Trophoblast cell (in vitro differentiated cells and primary cell): Measurements from ENCODE around the gene TLE5.
"Not testable (repeated sequence)": the region's sequence is repeated elsewhere in the genome, so short reads cannot be mapped to it uniquely, and the experiment has no call there.

Source experiments
- DNase-seq, 2 donors: peaks; one replicate each; pipeline ENCODE4 v3.0.0-alpha.2; 2016
- H2AFZ ChIP-seq: 2 replicates; pipeline ENCODE4 v1.6.1; 2013; ENCODE audit warnings: low read length, moderate library complexity, mild to moderate bottlenecking; ENCODE audit not compliant: insufficient read depth, poor library complexity
- H2AK5ac ChIP-seq: 2 replicates; pipeline ENCODE4 v1.6.1; 2013; ENCODE audit warnings: mild to moderate bottlenecking, low read length
- H2BK120ac ChIP-seq: 2 replicates; pipeline ENCODE4 v1.6.1; 2013; ENCODE audit warnings: low read length, mild to moderate bottlenecking, moderate library complexity; ENCODE audit not compliant: insufficient read depth, poor library complexity
- H2BK12ac ChIP-seq: 2 replicates; pipeline ENCODE4 v1.6.1; 2013; ENCODE audit warnings: mild to moderate bottlenecking, low read length, moderate library complexity
- H2BK5ac ChIP-seq: 2 replicates; pipeline ENCODE4 v1.6.1; 2013; ENCODE audit warnings: low read length, low read depth, moderate library complexity, mild to moderate bottlenecking; ENCODE audit not compliant: poor library complexity
- H3K14ac ChIP-seq: 2 replicates; pipeline ENCODE4 v1.6.1; 2013; ENCODE audit warnings: mild to moderate bottlenecking, low read length
- H3K18ac ChIP-seq: 2 replicates; pipeline ENCODE4 v1.6.1; 2013; ENCODE audit warnings: mild to moderate bottlenecking, low read length
- H3K23ac ChIP-seq: 2 replicates; pipeline ENCODE4 v1.6.1; 2013; ENCODE audit warnings: low read length
- H3K27ac ChIP-seq: 2 replicates; pipeline ENCODE4 v1.5.1; 2013; ENCODE audit warnings: low read depth, mild to moderate bottlenecking, inconsistent platforms, low read length, moderate library complexity
- H3K27me3 ChIP-seq: 2 replicates; pipeline ENCODE4 v1.6.1; 2013; ENCODE audit warnings: inconsistent platforms, mild to moderate bottlenecking, low read length, moderate library complexity; ENCODE audit not compliant: insufficient read depth
- H3K36me3 ChIP-seq, 2 experiments: 1 replicate in 1 of 2; 2 replicates in 1 of 2; pipeline ENCODE4 v1.6.1; 2013; ENCODE audit warnings: low read length in 2 of 2, mild to moderate bottlenecking in 2 of 2, moderate library complexity in 1 of 2; ENCODE audit not compliant: insufficient read depth in 2 of 2, control insufficient read depth in 1 of 2
- H3K4ac ChIP-seq: 2 replicates; pipeline ENCODE4 v1.6.1; 2013; ENCODE audit warnings: low read depth, mild to moderate bottlenecking, low read length, moderate library complexity
- H3K4me1 ChIP-seq, 2 experiments: 1 replicate in 1 of 2; 2 replicates in 1 of 2; pipeline ENCODE4 v1.6.1; 2013; ENCODE audit warnings: low read length in 2 of 2, mild to moderate bottlenecking in 2 of 2, moderate library complexity in 1 of 2; ENCODE audit not compliant: insufficient read depth in 2 of 2, control insufficient read depth in 1 of 2
- H3K4me2 ChIP-seq: 2 replicates; pipeline ENCODE4 v1.6.1; 2013; ENCODE audit warnings: inconsistent platforms, mild to moderate bottlenecking, low read length, moderate library complexity
- H3K4me3 ChIP-seq: 2 replicates; pipeline ENCODE4 v1.5.1; 2013; ENCODE audit warnings: mild to moderate bottlenecking, low read depth, low read length, inconsistent platforms
- H3K79me1 ChIP-seq: one replicate; pipeline ENCODE4 v1.6.1; 2013; ENCODE audit warnings: low read length
- H3K79me2 ChIP-seq: 2 replicates; pipeline ENCODE4 v1.6.1; 2013; ENCODE audit warnings: low read length, mild to moderate bottlenecking; ENCODE audit not compliant: control insufficient read depth, insufficient read depth, poor library complexity
- H3K9ac ChIP-seq: 2 replicates; pipeline ENCODE4 v1.6.1; 2013; ENCODE audit warnings: mild to moderate bottlenecking, low read length
- H3K9me3 ChIP-seq: 2 replicates; pipeline ENCODE4 v1.6.1; 2013; ENCODE audit warnings: low read depth, mild to moderate bottlenecking, control low read depth, inconsistent platforms, low read length; ENCODE audit not compliant: insufficient read depth
- H4K12ac ChIP-seq: 2 replicates; pipeline ENCODE4 v1.6.1; 2013; ENCODE audit warnings: low read depth, mild to moderate bottlenecking, low read length, moderate library complexity
- H4K8ac ChIP-seq: 2 replicates; pipeline ENCODE4 v1.6.1; 2013; ENCODE audit warnings: low read depth, mild to moderate bottlenecking, low read length, moderate library complexity
- H4K91ac ChIP-seq: one replicate; pipeline ENCODE4 v1.6.1; 2013; ENCODE audit warnings: low read depth, mild to moderate bottlenecking, low read length, moderate library complexity
- WGBS: extraction: QIAGEN DNeasy Blood & Tissue Kit; methylation state at CpG from one replicate; pipeline ENCODE4 v1.1.7; 2013; ENCODE audit warnings: missing lambda C conversion rate; ENCODE audit not compliant: insufficient read length, insufficient coverage; ENCODE audit errors: extremely low coverage; 5-methylcytosine and 5-hydroxymethylcytosine counted together

The TLE5 gene

DNA sequence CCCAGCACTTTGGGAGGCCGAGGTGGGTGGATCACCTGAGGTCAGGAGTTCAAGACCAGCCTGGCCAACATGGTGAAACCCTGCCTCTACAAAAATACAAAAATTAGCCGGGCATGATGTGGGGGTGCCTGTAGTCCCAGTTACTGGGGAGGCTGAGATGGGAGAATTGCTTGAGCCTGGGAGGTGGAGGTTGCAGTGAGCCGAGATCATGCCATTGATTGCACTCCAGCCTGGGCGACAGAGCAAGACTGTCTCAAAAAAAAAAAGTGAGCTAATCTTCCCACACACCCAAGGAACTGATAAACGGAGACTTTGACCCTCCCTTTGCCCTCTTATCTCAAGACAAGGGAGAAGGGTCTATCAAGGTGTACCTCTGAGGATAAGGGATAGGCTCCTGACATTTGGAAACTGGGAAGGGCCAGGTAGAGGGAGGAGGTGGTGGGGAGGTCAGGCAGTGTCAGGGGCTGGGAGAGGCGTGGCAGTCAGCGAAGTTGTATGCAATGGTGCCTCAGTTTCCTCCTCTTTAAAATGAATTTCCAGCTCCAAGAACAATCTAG lies 27.1 kb upstream of the TLE5 start:
- not testable (repeated sequence) for H3K9me3 ChIP-seq, H2BK12ac ChIP-seq, H3K79me2 ChIP-seq, H3K4ac ChIP-seq, H2AFZ ChIP-seq, H3K27me3 ChIP-seq, H3K79me1 ChIP-seq, H2BK120ac ChIP-seq, H3K18ac ChIP-seq, H3K4me3 ChIP-seq, H2AK5ac ChIP-seq, H3K14ac ChIP-seq, H3K4me2 ChIP-seq, H4K8ac ChIP-seq, H3K36me3 ChIP-seq, H3K4me1 ChIP-seq, H2BK5ac ChIP-seq, H3K23ac ChIP-seq, H3K9ac ChIP-seq, H4K91ac ChIP-seq, DNase-seq, H3K27ac ChIP-seq
- H4K12ac ChIP-seq, result peak overlapping the region; percentile 70
- WGBS, result no CpG with 5 or more reads among the region's 7 CpGs

DNA sequence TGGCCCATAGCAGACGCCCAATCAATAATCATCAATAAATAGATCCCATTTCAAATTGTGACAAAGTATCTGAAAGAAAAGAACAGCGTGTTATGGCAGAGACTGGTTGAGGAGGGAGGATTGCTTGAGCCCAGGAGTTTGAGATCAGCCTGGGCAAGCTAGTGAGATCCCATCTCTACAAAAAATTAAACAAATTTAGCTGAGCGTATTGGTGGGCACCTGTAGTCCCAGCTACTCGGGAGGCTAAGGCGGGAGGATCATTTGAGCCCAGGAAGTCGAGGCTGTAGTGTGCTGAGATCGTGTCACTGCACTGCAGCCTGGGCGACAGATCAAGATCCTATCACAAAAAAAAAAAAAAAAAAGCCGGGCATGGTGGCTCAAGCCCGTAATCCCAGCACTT lies 25.5 kb upstream of the TLE5 start:
- Histone ChIP-seq H3K27me3 (no peaks in the 10 kb centered on the region), H3K18ac (no peak overlapping the region), H3K23ac (no peak overlapping the region), H2BK120ac (no peak overlapping the region), H3K36me3 (no peaks in the 10 kb centered on the region), H3K4me2 (no peak overlapping the region), H4K12ac (no peak overlapping the region), H3K79me2 (no peaks in the 10 kb centered on the region), H3K4me1 (no peaks in the 10 kb centered on the region), H3K14ac (no peak overlapping the region), H4K91ac (no peak overlapping the region), H2AK5ac (no peak overlapping the region), H2BK12ac (no peak overlapping the region), H3K4ac (no peak overlapping the region), H3K4me3 (no peak overlapping the region), H4K8ac (no peak overlapping the region), H2AFZ (no peak overlapping the region), H2BK5ac (no peak overlapping the region), H3K27ac (no peak overlapping the region), H3K9ac (no peak overlapping the region), H3K79me1 (no peaks in the 10 kb centered on the region), H3K9me3 (no peaks in the 10 kb centered on the region)
- DNase-seq, result no peak
- WGBS, result no CpG with 5 or more reads among the region's 10 CpGs

DNA sequence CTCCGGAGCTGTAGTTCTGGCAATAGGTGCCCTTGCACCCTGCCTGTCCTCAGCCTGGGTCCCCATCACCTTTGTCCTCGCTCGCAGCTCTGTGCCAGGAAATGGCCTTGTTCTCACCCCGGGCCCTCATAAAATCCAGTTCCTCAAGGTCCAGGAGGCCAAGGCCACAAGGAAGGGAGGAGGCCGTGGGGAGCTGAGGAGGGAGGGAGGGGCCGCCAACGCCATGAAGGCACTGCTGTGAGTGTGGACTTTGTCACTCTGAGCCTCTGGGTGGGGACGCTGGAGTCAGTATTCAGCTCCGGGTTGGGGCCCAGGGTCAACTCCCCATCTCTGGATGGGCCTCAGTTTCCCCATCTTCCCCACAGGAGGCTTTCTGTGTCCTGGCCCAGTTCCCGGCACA lies 22.6 kb upstream of the TLE5 start:
- no peak overlapping the region for H2AFZ ChIP-seq
- no peak overlapping the region for H3K18ac ChIP-seq
- H3K79me1 ChIP-seq, result no peaks in the 10 kb centered on the region
- no peaks in the 10 kb centered on the region for H3K36me3 ChIP-seq
- H2BK5ac ChIP-seq, result no peak overlapping the region
- no peak overlapping the region for H2BK120ac ChIP-seq
- H3K79me2 ChIP-seq, result no peaks in the 10 kb centered on the region
- peaks cover 3% of the 10 kb centered on the region for H3K9me3 ChIP-seq
- no peaks in the 10 kb centered on the region for H3K27me3 ChIP-seq
- H3K4me3 ChIP-seq, result no peak overlapping the region
- no peak overlapping the region for H2BK12ac ChIP-seq
- H3K14ac ChIP-seq, result no peak overlapping the region
- H4K12ac ChIP-seq, result no peak overlapping the region
- H4K8ac ChIP-seq, result no peak overlapping the region
- no peaks in the 10 kb centered on the region for H3K4me1 ChIP-seq
- no CpG with 5 or more reads among the region's 10 CpGs for WGBS
- DNase-seq, result no peak
- no peak overlapping the region for H3K4ac ChIP-seq
- no peak overlapping the region for H4K91ac ChIP-seq
- no peak overlapping the region for H3K9ac ChIP-seq
- no peak overlapping the region for H3K27ac ChIP-seq
- H2AK5ac ChIP-seq, result no peak overlapping the region
- H3K23ac ChIP-seq, result no peak overlapping the region
- H3K4me2 ChIP-seq, result no peak overlapping the region

GRCh38 chr19:3083964-3084363 lies 21.7 kb upstream of the TLE5 start:
- no peak overlapping the region for H2BK12ac ChIP-seq
- no peaks in the 10 kb centered on the region for H3K79me2 ChIP-seq
- H2BK120ac ChIP-seq, result no peak overlapping the region
- no peak overlapping the region for H2AK5ac ChIP-seq
- H4K12ac ChIP-seq, result no peak overlapping the region
- peaks cover 3% of the 10 kb centered on the region for H3K9me3 ChIP-seq
- H3K4me3 ChIP-seq, result no peak overlapping the region
- H3K4me2 ChIP-seq, result no peak overlapping the region
- no peak overlapping the region for H3K4ac ChIP-seq
- H3K27me3 ChIP-seq, result no peaks in the 10 kb centered on the region
- no peak overlapping the region for H3K14ac ChIP-seq
- H4K8ac ChIP-seq, result no peak overlapping the region
- WGBS, result no CpG with 5 or more reads among the region's 7 CpGs
- no peaks in the 10 kb centered on the region for H3K36me3 ChIP-seq
- no peak overlapping the region for H3K23ac ChIP-seq
- H3K79me1 ChIP-seq, result no peaks in the 10 kb centered on the region
- H3K18ac ChIP-seq, result no peak overlapping the region
- no peak overlapping the region for H3K9ac ChIP-seq
- DNase-seq, result no peak
- H3K27ac ChIP-seq, result no peak overlapping the region
- no peak overlapping the region for H2AFZ ChIP-seq
- H3K4me1 ChIP-seq, result no peaks in the 10 kb centered on the region
- H2BK5ac ChIP-seq, result no peak overlapping the region
- no peak overlapping the region for H4K91ac ChIP-seq
